Stimulated activated CD4-positive, alpha-beta T cell treated with anti-CD3 and anti-CD28 coated beads, Interleukin-15, amount 100 ng/mL, for 1 hour (primary cell): ENCODE results near the gene TXNDC2.

Source experiments
- DNase-seq, 2 donors: peaks; one replicate each; pipeline ENCODE4 v3.0.0-alpha.2; 2020; ENCODE audit warnings: low read depth in 1 of 2, low spot score in 1 of 2

Gene TXNDC2

GRCh38 chr18:9930299-9930884, 44.6 kb downstream of the TXNDC2 start:
- DNase-seq, result no peak

- no peak for DNase-seq
Measured at GRCh38 chr18:9931146-9931545, 45.4 kb downstream of the TXNDC2 start.

GRCh38 chr18:9931678-9932077, 45.9 kb downstream of the TXNDC2 start:
- no peak for DNase-seq

DNA sequence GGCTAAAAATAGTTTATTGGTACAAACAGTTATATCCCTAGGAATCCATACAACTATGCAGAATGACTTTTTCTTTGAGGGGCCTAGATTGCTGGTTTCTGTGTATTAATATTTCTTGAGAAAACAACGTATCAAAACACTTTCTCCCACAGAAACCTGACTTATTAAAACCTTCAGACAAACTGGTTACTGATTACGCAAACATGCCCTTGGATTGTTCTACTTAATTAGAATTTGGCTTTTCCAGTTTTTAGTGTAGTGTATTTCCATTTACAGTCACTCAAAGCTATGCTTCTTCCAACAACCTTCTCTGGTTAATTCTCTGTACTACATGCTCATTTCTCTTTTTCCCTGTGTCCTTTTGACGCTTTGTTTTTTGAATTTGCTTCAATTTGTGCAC, 48.1 kb downstream of the TXNDC2 start:
- DNase-seq, result no peak

DNA sequence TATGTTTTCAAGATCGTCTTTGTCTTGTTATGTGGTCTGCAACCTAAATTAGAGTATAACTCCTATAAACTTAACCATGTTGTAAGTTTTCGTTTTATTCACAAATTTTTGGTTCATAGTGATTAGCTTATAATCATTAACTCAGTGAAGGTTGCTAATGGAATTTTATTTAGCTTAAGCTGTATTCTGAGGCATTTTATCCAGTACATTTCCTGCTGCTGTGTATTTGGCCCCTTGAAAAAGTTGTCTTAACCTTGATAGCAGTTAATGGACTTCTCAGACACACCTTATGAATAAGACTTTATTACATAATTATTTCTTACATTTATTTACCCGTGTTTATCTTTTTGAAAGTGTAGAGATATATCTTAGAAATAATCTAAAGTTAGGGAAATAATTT, 48.5 kb downstream of the TXNDC2 start:
- DNase-seq, result no peak
